Panc1 (cell line): ENCODE data around the gene IGLL5. TPM values are rescaled to one million over a fixed set of nuclear protein-coding genes. Genes with fewer than 3 reads are reported as not detected.

Source experiments
- ATAC-seq: fragments of 200-7000 bp; cut with Tn5 transposase; 2 replicates; pipeline ENCODE4 v1.9.1; 2020; ENCODE audit warnings: mild to moderate bottlenecking, moderate library complexity
- BruUV-seq: library from RNA; stranded (reverse); fragments of 400-500 nt; replicated peaks from 2 replicates; lab custom pipeline; 2021; lab: Mats Ljungman, UMichigan
- CTCF ChIA-PET: fragments of 300-600 bp; sonication (Branson Sonifier 250); formaldehyde crosslinking; loops from one replicate; lab custom pipeline; 2022; ENCODE audit warnings: antibody characterized with exemption; lab: Charles Lee
- POLR2A ChIA-PET: fragments of 300-600 bp; sonication (Branson Sonifier 250); formaldehyde crosslinking; loops from one replicate; lab custom pipeline; 2022; ENCODE audit warnings: antibody characterized with exemption; lab: Charles Lee
- DNase-seq: peaks from one replicate; pipeline ENCODE4 v3.0.0-alpha.2; 2010; ENCODE audit warnings: low read depth, low spot score
- H3K27ac ChIP-seq: 2 replicates; pipeline ENCODE4 v1.5.1; 2011; ENCODE audit warnings: mild to moderate bottlenecking, low read length, inconsistent platforms
- H3K27me3 ChIP-seq: fragments of 200-500 bp; sonication (Bioruptor generic); 2 replicates; pipeline ENCODE4 v1.6.0; 2014; ENCODE audit warnings: low read length, inconsistent platforms; ENCODE audit not compliant: control insufficient read depth, insufficient read depth
- H3K36me3 ChIP-seq: fragments of 200-500 bp; sonication (Bioruptor generic); 2 replicates; pipeline ENCODE4 v1.5.1; 2014; ENCODE audit warnings: inconsistent platforms, mild to moderate bottlenecking, low read length, moderate library complexity; ENCODE audit not compliant: control insufficient read depth, insufficient read depth
- H3K4me1 ChIP-seq: 2 replicates; pipeline ENCODE4 v1.5.1; 2011; ENCODE audit warnings: inconsistent platforms, mild to moderate bottlenecking, low read length, moderate library complexity; ENCODE audit not compliant: control insufficient read depth, insufficient read depth
- H3K4me3 ChIP-seq, 2 experiments: 2 replicates each; pipeline ENCODE4 v1.5.1; 2011 to 2012; ENCODE audit warnings: low read depth in 2 of 2, low read length in 2 of 2, mild to moderate bottlenecking in 2 of 2, inconsistent platforms in 1 of 2, moderate library complexity in 1 of 2
- H3K9me3 ChIP-seq: fragments of 200-500 bp; sonication (Bioruptor generic); 2 replicates; pipeline ENCODE4 v1.5.1; 2014; ENCODE audit warnings: low read depth, mild to moderate bottlenecking, inconsistent platforms, low read length, moderate library complexity; ENCODE audit not compliant: control insufficient read depth, insufficient read depth
- CTCF ChIP-seq: fragments of 450-650 bp; IDR thresholded peaks from 2 replicates; pipeline ENCODE4 v1.5.1; 2017; ENCODE audit warnings: mild to moderate bottlenecking
- POLR2AphosphoS5 ChIP-seq: IDR thresholded peaks from 2 replicates; pipeline ENCODE4 v1.6.1; 2012; ENCODE audit warnings: mild to moderate bottlenecking, low read depth, low read length, moderate library complexity
- SIN3A ChIP-seq: IDR thresholded peaks from 2 replicates; pipeline ENCODE4 v1.6.1; 2012; ENCODE audit warnings: low read depth, mild to moderate bottlenecking, low read length, moderate library complexity, borderline replicate concordance; ENCODE audit not compliant: insufficient read depth
- TCF7L2 ChIP-seq: IDR thresholded peaks from 2 replicates; pipeline ENCODE4 v1.6.1; 2011; ENCODE audit warnings: mild to moderate bottlenecking, low read depth, low read length, inconsistent platforms
- in situ Hi-C: cut with HindIII; loops from 2 replicates; pipeline ENCODE4 v1.10.0; 2016; ENCODE audit warnings: low sequenced_read_pairs, low pct_unique_long_range_greater_than_20kb
- intact Hi-C: fragments of 100-400 bp; cut with micrococcal nuclease; formaldehyde crosslinking; loops from one replicate; pipeline ENCODE4 v1.10.0; 2022; ENCODE audit not compliant: unreplicated experiment
- total RNA-seq: library from RNA; stranded (reverse); gene quantifications from one replicate; pipeline ENCODE4 v1.2.1, GENCODE V29; 2021; ENCODE audit not compliant: unreplicated experiment

Gene IGLL5
- total RNA-seq, 1 experiment from 2014 or later: not detected

GRCh38 chr22:22870577-22871404 lies 16.8 kb upstream of the IGLL5 start:
- no peak overlapping the region for H3K4me3 ChIP-seq
- POLR2A ChIA-PET: no interaction called here
- peaks cover 7% of the 10 kb centered on the region for H3K27me3 ChIP-seq
- no TSS peak for BruUV-seq
- ATAC-seq: no peak
- H3K36me3 ChIP-seq: no peaks in the 10 kb centered on the region
- intact Hi-C loops: loop anchor here (10.0 kb wide), 1 partner anchor 96 kb away; no protein-coding TSS in a partner anchor
- in situ Hi-C loops: no loop called here
- H3K27ac ChIP-seq: no peak overlapping the region
- no peaks in the 10 kb centered on the region for H3K4me1 ChIP-seq
- peak; percentile 6; the same call in 1 of the 2 replicates for TF ChIP-seq CTCF
- TF ChIP-seq TCF7L2: no peak
- CTCF ChIA-PET: no interaction called here
- no peaks in the 10 kb centered on the region for H3K9me3 ChIP-seq
- DNase-seq: no peak

- POLR2A ChIA-PET: no interaction called here
Observed at GRCh38 chr22:22871536-22872278, 15.9 kb upstream of the IGLL5 start.

GRCh38 chr22:22872722-22873708 lies 14.6 kb upstream of the IGLL5 start:
- TF ChIP-seq SIN3A: no peak
- Histone ChIP-seq H3K4me3 (no peak overlapping the region), H3K27ac (no peak overlapping the region), H3K4me1 (no peaks in the 10 kb centered on the region), H3K36me3 (no peaks in the 10 kb centered on the region), H3K9me3 (no peaks in the 10 kb centered on the region), H3K27me3 (peaks cover 7% of the 10 kb centered on the region)
- BruUV-seq: no TSS peak
- intact Hi-C loops: loop anchor here (10.0 kb wide), 1 partner anchor 98 kb away; no protein-coding TSS in a partner anchor
- ChIA-PET POLR2A (interaction anchor here (0.6 kb wide), 1 partner anchor 86 kb away, joined by 3 read pairs; no protein-coding TSS in a partner anchor), CTCF (no interaction called here)
- ATAC-seq (no peak), DNase-seq (no peak)
- in situ Hi-C loops: no loop called here

More at GRCh38 chr22:22871536-22872278, 15.9 kb upstream of the IGLL5 start:
- no peak overlapping the region for H3K4me3 ChIP-seq
- no peaks in the 10 kb centered on the region for H3K9me3 ChIP-seq
- CTCF ChIA-PET: no interaction called here
- DNase-seq: no peak
- intact Hi-C loops: loop anchor here (10.0 kb wide), 1 partner anchor 97 kb away; no protein-coding TSS in a partner anchor
- no peak overlapping the region for H3K27ac ChIP-seq
- in situ Hi-C loops: no loop called here
- BruUV-seq: no TSS peak
- H3K4me1 ChIP-seq: no peaks in the 10 kb centered on the region
- TF ChIP-seq POLR2AphosphoS5: no peak
- TF ChIP-seq SIN3A: no peak
- no peak for TF ChIP-seq TCF7L2
- H3K27me3 ChIP-seq: peaks cover 7% of the 10 kb centered on the region
- H3K36me3 ChIP-seq: no peaks in the 10 kb centered on the region
- ATAC-seq: no peak
